NCI-H1694 treated with DMSO at 0.1 percent for 48 hours (cell line): Measurements from ENCODE around the gene GRP.

ENCODE experiments used
- DNase-seq: peaks from one replicate; lab custom pipeline; 2025; lab: John Stamatoyannopoulos, UW

The GRP gene

DNA sequence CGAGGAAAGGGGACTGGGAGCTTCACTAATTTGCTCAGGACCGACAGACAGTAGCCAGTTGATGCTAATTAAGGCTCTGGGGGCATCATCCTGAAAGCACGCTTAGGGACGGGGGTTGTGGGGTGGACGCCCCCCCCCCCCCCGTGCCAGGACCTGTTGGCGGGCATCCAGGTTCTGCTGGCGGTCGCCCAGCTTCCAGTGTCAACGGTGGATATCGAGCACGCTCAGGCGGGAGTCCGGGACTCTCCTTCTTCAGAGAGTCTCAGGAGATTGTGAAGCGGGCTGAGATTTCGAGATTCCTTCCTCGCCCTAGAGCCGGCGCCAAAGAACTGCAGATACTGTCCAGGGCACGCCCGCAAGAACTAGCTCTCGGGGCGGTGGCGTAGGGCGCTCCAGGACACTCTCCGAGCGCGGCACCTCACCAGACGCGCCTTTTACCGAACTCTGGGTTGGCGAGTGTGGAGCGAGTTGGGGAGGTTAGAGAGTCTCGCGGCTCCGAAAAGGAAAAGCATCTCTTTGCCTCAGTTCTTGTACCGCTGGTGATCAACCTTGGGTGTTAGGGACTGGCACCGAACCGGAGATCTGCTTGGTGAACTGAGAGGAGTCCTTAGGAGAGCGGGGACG lies 47.7 kb downstream of the GRP start:
- no peak for DNase-seq

GRCh38 chr18:59268127-59268720 lies 48.3 kb downstream of the GRP start:
- DNase-seq = no peak

GRCh38 chr18:59268721-59269562 lies 49.0 kb downstream of the GRP start:
- DNase-seq = no peak

GRCh38 chr18:59269563-59270119 lies 49.7 kb downstream of the GRP start:
- DNase-seq = no peak

DNA sequence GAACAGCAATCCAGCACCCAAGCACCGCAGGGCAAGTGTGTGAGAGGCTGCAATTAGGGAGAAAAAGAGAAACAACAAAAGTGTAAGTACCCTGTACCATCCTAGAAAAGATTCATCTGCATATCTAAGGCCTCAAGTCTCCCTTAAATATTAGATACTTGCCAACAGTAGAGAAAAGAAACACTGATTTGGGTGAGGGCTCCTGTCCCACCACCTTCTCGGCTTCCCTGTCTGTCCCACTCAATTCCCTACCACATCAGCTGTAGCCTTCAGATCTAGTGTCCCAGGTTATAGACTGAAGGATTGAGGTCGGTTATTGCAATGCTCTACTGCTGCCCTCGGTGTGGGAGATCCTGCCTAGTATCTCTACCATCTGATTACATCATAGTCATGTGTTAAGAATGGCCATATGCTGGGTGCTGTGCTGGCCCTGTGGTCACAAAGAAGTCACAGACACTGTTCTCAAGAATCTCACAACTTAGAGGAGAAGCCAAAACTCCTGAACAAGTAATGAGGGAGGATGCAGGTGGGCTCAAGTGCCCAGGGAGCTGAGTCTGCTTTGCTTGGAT lies 50.8 kb downstream of the GRP start:
- no peak for DNase-seq

DNA sequence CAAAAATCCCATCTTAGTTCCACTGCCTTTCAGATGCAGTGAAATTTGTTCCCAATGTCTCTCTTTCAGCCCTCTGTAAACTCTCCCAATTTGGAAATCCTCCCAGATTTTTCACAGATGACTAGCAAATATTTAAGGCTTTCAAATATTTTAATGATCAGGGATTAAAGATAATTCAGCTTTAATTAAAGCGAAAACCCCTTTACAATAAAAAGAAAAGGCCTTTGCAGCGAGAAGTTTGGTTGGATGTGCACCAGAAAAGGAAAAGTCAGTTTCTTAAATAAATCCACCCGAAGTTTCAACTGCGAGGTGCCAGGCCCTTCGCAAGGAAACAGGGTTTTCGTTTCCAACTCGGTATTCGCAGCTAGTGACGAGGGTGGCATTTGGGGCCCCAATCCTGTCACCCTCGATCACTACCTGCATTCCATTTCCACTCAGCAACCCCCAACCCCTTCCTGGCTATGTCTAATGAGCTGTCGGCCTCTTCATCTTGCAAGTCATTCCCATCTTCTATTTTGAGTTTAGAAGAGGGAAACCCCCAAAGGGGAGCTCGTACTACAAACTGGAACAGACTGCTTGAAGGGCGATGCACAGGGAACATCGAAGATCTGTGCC lies 51.8 kb downstream of the GRP start:
- no peak for DNase-seq

GRCh38 chr18:59272221-59272888 lies 52.4 kb downstream of the GRP start:
- DNase-seq = no peak

GRCh38 chr18:59272891-59273758 lies 53.2 kb downstream of the GRP start, which contains the start of gene RAX:
Gene RAX (minus strand): TSS chr18:59273454. CDS start chr18:59273206, 248 bp downstream.
- no peak for DNase-seq

DNA sequence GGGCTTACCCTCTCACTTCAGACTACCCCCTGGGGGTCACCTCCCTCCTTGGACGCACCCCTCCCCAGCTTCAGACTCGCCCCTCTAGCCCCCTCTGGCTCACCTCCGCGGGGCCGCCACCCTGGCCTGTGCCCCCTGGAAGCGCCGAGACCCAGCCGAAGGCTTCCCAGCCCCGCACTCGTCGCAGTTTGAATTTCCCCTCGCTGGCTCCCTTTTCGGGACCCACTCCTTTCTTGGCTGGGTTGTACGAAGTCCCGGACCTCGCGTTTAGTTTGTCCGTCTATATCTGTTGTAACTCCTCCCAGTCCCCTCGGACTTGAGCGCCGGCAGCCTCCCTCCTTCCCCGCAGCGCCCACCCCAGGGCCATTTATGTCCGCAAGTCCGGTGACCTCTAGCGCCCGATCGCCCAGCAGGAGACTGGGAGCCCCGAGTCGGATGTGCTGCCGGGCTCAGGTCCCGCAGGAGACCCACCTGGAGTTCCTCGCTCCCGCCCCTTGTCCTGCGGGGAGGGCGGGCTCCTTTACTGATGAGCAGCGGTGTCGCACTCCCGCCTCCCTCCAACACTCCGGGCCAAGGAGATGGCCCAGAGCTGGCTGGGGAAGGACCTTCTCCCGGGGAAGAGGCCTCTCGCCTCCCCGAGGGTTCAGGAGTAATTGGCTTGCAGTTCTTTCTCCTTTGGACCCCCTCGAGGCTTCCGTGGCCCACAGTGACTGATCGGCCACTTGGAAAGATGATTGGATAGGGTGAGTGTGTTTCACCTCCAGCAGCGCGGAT lies 54.0 kb downstream of the GRP start:
- DNase-seq = no peak

- DNase-seq = no peak
These were observed 54.6 kb downstream of the GRP start for GRCh38 chr18:59274533-59274928.

DNA sequence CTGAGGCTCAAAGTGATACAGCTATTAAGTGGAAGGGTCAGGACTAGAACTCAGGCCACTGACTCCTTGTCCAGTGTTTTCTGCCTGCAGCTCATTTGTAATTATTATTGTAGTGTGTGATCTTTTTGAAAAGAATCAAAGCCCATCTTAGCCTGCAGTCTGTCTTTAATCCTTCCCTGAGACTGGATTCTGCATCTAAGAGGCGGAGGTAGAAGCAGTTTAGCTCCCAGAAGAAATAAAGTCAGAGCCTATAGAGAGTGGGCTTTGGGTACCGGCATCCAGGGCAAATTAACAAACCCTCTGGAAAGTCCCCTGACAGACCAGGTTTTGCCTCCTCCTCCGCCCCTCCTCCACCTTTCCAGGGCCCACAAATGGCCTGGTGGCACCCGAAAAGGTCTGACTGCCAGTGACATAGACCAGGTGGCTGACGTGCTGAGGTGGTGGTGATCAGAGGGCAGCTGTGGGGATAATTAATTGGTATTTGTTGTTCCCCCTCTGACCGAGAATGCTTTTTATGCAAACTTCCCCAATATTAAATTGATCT lies 55.5 kb downstream of the GRP start:
- no peak for DNase-seq

GRCh38 chr18:59276047-59276446 lies 56.1 kb downstream of the GRP start:
- DNase-seq = no peak

DNA sequence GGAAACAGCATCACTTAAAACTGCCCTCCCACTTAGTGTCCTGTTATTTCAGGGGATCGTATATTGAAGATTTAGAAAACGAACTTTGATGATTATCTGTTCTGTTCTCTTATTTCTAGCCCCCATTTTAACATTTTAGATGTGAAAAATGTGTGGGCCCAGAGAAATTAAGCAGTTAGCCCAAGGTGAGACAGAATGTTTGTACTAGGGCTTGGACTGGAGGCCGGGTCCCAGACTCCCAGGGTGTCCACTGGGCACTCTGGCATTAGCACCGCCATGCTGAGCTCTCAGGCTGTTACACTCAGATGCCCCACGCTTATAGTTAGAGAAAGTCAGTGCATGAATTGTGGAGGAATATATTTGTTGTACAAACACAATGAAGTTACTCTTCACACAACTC lies 58.8 kb downstream of the GRP start:
- DNase-seq = no peak

GRCh38 chr18:59279193-59279592 lies 59.2 kb downstream of the GRP start:
- no peak for DNase-seq

- no peak for DNase-seq
These were observed 59.8 kb downstream of the GRP start for GRCh38 chr18:59279722-59280121.
